Epithelial cell of prostate (primary cell): ENCODE measurements around the gene SCN5A.
"Not testable (repeated sequence)": the region's sequence is repeated elsewhere in the genome, so short reads cannot be mapped to it uniquely, and the experiment has no call there.

ENCODE experiments used
- DNase-seq: peaks from one replicate; pipeline ENCODE4 v3.0.0-alpha.2; 2011; ENCODE audit warnings: low read depth, low spot score
- H3K27ac ChIP-seq: fragments of 450-650 bp; 2 replicates; pipeline ENCODE4 v1.5.1; 2017; ENCODE audit warnings: mild to moderate bottlenecking

The SCN5A gene

GRCh38 chr3:38581774-38582173, 67.7 kb downstream of the SCN5A start:
- no peak overlapping the region for H3K27ac ChIP-seq
- DNase-seq: no peak

GRCh38 chr3:38580450-38581382, 68.8 kb downstream of the SCN5A start:
- DNase-seq: no peak
- H3K27ac ChIP-seq: no peak overlapping the region

GRCh38 chr3:38579551-38580449, 69.7 kb downstream of the SCN5A start:
- H3K27ac ChIP-seq: no peak overlapping the region
- DNase-seq: no peak

- no peak overlapping the region for H3K27ac ChIP-seq
- no peak for DNase-seq
Observed at GRCh38 chr3:38579141-38579540, 70.3 kb downstream of the SCN5A start.

DNA sequence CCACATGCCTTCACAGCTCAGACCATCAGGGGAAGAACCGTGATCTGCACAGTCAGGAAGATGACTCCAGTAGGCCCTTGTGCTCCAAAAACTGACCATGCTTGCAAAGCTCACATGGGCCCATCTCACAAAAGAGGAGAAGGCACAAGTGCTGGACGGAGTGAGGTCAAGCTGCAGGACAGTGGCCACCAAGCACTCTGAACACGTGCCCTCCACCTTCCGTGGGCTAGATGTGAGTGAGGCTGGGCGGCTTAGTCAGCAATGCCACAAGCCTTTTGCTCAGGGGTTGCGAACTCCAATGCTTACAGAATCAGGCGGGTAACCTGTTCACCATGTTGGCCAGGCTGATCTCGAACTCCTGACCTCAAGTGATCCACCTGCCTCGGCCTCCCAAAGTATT, 70.9 kb downstream of the SCN5A start:
- DNase-seq: no peak
- no peak overlapping the region for H3K27ac ChIP-seq

DNA sequence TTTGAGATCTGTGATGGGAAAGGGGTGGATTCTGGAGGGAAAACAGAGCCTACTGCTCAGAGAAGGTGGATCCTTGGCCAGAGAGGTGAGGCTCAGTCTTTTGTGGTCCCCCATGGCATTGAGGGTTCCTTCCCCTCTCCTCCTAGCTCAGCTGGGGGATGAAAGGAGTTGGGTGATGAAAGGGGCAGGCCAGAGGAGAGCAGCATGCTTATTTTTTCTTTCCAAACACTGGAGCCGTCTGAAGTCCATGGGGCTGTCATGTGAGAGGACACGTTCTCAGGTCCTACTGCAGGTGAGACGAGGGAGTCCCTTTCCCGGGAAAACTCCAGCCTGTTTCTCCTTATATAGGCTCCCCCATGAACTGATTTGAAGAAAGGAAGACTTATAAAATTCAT, 71.4 kb downstream of the SCN5A start:
- H3K27ac ChIP-seq: no peak overlapping the region
- DNase-seq: no peak

GRCh38 chr3:38577371-38578080, 72.0 kb downstream of the SCN5A start:
- H3K27ac ChIP-seq: no peak overlapping the region
- no peak for DNase-seq

DNA sequence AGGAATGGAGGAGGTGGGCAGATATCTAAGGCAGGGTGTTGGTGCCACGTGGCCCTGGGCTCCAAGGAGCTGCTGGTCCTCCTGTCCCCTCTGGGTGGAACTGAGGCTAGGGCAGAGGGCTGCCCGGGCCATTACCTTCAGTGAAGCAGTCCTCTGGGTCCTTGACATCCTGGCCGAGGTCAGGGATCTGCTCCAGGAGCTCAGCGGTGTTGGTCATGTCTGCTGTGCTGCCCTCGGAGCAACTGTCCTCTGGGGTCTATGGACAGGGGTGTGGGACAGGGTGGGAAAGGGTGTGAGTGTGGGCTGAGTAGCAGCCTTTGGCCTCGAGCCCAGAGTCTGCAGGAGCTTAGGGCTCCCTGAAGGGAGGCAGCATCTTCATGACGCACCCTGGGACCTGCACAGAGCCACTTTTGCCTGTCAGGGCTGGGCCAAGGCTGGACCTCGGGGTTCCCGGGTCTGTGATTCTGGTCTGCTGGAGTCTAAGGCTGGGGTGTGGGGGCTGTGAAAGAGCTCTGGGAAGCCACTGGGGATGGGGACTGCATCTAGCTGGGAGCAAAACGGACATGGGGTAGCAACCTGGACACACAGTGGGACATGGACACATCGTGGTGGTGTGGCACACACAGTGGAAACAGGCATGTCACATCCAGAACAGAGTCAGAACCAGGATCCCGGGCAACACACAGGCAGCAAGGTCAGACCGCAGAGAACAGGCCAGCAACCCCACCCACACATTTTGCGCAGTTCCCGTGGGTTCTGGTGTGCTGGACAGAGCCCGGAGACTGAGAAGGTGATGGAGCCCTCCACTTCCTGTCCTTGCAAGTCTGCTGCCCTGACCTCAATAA, 72.7 kb downstream of the SCN5A start:
- DNase-seq: no peak
- no peak overlapping the region for H3K27ac ChIP-seq

DNA sequence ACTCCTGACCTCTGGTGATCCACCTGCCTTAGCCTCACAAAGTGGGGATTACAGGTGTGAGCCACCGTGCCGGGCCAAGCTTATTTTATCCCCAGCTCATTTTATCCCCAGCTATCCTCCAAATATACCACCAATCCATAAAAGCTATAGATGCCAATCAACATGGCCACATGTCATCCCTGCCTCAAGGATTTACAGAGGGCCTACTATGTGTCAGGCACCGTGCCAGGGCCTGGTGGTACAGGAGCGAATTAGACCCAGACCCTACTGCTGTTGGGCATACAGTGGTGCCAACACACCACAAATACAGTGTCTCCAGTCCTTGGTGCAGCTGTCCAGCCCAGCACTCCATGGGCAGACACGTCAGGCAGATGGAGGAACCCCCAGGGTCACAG, 73.4 kb downstream of the SCN5A start:
- no peak for DNase-seq
- no peak overlapping the region for H3K27ac ChIP-seq

DNA sequence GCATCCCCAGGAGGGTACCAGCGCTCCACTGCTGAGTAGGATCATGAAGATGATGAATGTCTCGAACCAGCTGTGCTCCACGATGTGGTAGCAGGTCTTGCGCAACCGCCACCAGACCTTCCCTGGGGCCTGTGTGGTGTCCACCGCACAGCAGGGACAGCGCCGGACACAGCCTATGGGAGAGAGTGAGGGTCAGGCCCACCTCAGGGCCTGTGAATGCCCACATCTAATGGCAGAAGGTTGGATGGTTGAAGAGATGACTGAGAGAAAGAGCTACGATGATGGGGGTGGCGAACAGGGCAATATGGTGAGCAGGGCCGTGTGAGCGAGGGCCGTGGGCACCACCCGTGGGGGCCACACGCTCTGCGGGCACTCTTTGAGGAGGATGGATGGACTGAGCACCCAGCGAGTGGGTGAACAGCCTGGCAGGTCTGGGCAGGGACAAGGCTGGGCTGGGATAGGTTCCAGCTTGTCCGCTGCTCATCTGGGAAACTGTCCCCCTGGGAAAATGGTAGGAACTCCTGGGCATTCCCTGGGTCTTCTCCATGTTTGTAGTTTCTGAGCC, 74.1 kb downstream of the SCN5A start:
- DNase-seq: no peak
- H3K27ac ChIP-seq: no peak overlapping the region

- no peak for DNase-seq
- H3K27ac ChIP-seq: no peak overlapping the region
Observed at GRCh38 chr3:38574411-38575278, 74.8 kb downstream of the SCN5A start.

GRCh38 chr3:38573556-38573955, 75.9 kb downstream of the SCN5A start:
- DNase-seq: no peak
- H3K27ac ChIP-seq: no peak overlapping the region

- DNase-seq: no peak
- no peak overlapping the region for H3K27ac ChIP-seq
Observed at GRCh38 chr3:38573111-38573510, 76.4 kb downstream of the SCN5A start.

- no peak overlapping the region for H3K27ac ChIP-seq
- no peak for DNase-seq
Observed at GRCh38 chr3:38567498-38567897, 82.0 kb downstream of the SCN5A start.

DNA sequence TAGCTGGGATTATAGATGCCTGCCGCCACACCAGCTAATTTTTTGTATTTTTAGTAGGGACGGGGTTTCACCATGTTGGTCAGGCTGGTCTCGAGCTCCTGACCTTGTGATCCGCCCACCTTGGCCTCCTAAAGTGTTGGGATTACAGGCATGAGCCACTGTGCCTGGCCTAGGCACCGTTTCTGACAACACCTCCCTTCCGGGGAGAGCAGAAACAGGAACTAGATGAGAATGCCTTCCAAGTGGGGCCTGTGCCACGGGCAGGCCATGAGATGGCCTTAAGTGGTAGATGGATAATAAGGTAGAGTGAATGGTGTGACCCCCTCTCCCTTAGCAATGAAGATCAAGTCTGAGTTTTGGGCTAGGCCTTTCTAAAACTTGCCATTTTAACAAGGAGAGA, 82.7 kb downstream of the SCN5A start:
- not testable (repeated sequence) for H3K27ac ChIP-seq, DNase-seq

DNA sequence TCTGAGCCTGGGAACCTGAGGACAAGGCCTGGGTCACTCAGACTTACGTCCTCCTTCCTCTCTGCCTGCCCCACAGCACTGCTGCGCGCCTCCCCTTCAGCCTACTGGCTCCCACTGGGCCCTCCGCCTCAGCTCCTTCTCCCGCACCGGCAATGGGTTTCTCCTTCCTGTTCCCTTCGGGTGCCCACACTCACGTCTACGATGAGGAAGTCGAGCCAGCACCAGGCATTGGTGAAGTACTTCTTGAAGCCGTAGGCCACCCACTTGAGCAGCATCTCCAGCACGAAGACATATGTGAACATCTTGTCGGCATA, 83.3 kb downstream of the SCN5A start:
- no peak for DNase-seq
- H3K27ac ChIP-seq: no peak overlapping the region

- no peak for DNase-seq
Observed at GRCh38 chr3:38565339-38566214, 83.9 kb downstream of the SCN5A start.

More at GRCh38 chr3:38565339-38566214, 83.9 kb downstream of the SCN5A start:
- H3K27ac ChIP-seq: no peak overlapping the region
